B cell (primary cell): ENCODE data around the gene NTM. TPM values are rescaled to one million over a fixed set of nuclear protein-coding genes. Genes with fewer than 3 reads are reported as not detected.

Experiments
- ATAC-seq: fragments of 200-7000 bp; cut with Tn5 transposase; one replicate; pipeline ENCODE4 v1.10.0; 2021; ENCODE audit warnings: low read depth, mild to moderate bottlenecking, moderate number of reproducible peaks, moderate library complexity
- CTCF ChIA-PET: fragments of 350-600 bp; sonication (Branson Sonifier 250); formaldehyde crosslinking; loops from one replicate; lab custom pipeline; 2021; ENCODE audit warnings: antibody characterized with exemption, inconsistent platforms; lab: Charles Lee
- POLR2A ChIA-PET: fragments of 350-600 bp; sonication (Branson Sonifier 250); formaldehyde crosslinking; loops from one replicate; lab custom pipeline; 2021; ENCODE audit warnings: antibody characterized with exemption; lab: Charles Lee
- DNase-seq: peaks from one replicate; pipeline ENCODE4 v3.0.0; 2013
- H2AFZ ChIP-seq: 2 replicates; pipeline ENCODE4 v1.6.1; 2012; ENCODE audit warnings: mild to moderate bottlenecking, low read depth, low read length; ENCODE audit not compliant: insufficient read depth, poor library complexity, severe bottlenecking
- H3K27ac ChIP-seq, 2 donors: 1 replicate in 1 of 2; 2 replicates in 1 of 2; pipeline ENCODE4 v1.5.1; 2012 to 2013; ENCODE audit warnings: low read length in 2 of 2, mild to moderate bottlenecking in 2 of 2, moderate library complexity in 1 of 2
- H3K27me3 ChIP-seq, 4 experiments: fragments of 200-600 bp in 1 of 4; sonication (generic) in 1 of 4; replicated peaks in 1 of 4; 1 replicate in 2 of 4; 2 replicates in 2 of 4; pipeline versions ENCODE4 v1.6.1 to v1.7.0; 2013 to 2016; ENCODE audit warnings: low read length in 3 of 4, mild to moderate bottlenecking in 2 of 4, mixed read lengths in 1 of 4, moderate library complexity in 1 of 4; ENCODE audit not compliant: insufficient read depth in 4 of 4, control insufficient read depth in 3 of 4; ENCODE audit errors: control extremely low read depth in 1 of 4
- H3K36me3 ChIP-seq, 2 experiments: replicated peaks in 1 of 2; 1 replicate in 1 of 2; 2 replicates in 1 of 2; pipeline versions ENCODE4 v1.6.1 to v1.7.1; 2013; ENCODE audit warnings: low read length in 1 of 2; ENCODE audit not compliant: insufficient read depth in 2 of 2, control insufficient read depth in 1 of 2; ENCODE audit errors: control extremely low read depth in 1 of 2, extremely low read depth in 1 of 2
- H3K4me1 ChIP-seq, 2 donors: fragments of 200-600 bp in 1 of 2; sonication (generic) in 1 of 2; 1 replicate in 1 of 2; 2 replicates in 1 of 2; pipeline versions ENCODE4 v1.5.1 to v1.6.1; 2013 to 2017; ENCODE audit warnings: low read length in 2 of 2; ENCODE audit not compliant: control insufficient read depth in 2 of 2, insufficient read depth in 2 of 2
- H3K4me2 ChIP-seq: replicated peaks from 2 replicates; pipeline ENCODE3; 2012; ENCODE audit warnings: mild to moderate bottlenecking, low read depth, low read length; ENCODE audit not compliant: poor library complexity, severe bottlenecking
- H3K4me3 ChIP-seq, 5 experiments: fragments of 200-600 bp in 1 of 5; sonication (generic) in 1 of 5; 1 replicate in 3 of 5; 2 replicates in 2 of 5; pipeline versions ENCODE4 v1.5.1 to v1.7.0; 2011 to 2016; ENCODE audit warnings: low read length in 4 of 5, mild to moderate bottlenecking in 4 of 5, low read depth in 2 of 5, control low read depth in 1 of 5, moderate library complexity in 1 of 5; ENCODE audit not compliant: insufficient read depth in 1 of 5; ENCODE audit errors: control extremely low read depth in 1 of 5, extremely low read depth in 1 of 5
- H3K79me2 ChIP-seq: fragments of 200-600 bp; sonication (generic); one replicate; pipeline ENCODE4 v1.6.0; 2016; ENCODE audit warnings: low read length; ENCODE audit not compliant: control insufficient read depth, insufficient read depth
- H3K9ac ChIP-seq: fragments of 200-600 bp; sonication (generic); 2 replicates; pipeline ENCODE4 v1.6.1; 2017; ENCODE audit warnings: mild to moderate bottlenecking, low read length, moderate library complexity
- H3K9me3 ChIP-seq, 3 donors: one replicate each; pipeline versions ENCODE4 v1.6.1 to v1.7.1; 2013; ENCODE audit warnings: low read length in 2 of 3; ENCODE audit not compliant: control insufficient read depth in 2 of 3, insufficient read depth in 1 of 3; ENCODE audit errors: control extremely low read depth in 1 of 3
- H4K20me1 ChIP-seq: 2 replicates; pipeline ENCODE4 v1.6.0; 2012; ENCODE audit warnings: mild to moderate bottlenecking, low read length; ENCODE audit not compliant: insufficient read depth, control insufficient read depth, poor library complexity, severe bottlenecking
- H3K27ac Mint-ChIP-seq: one replicate; pipeline ENCODE4 v1.8.0; 2021; ENCODE audit warnings: mixed read lengths
- H3K27me3 Mint-ChIP-seq: one replicate; pipeline ENCODE4 v1.8.0; 2021; ENCODE audit warnings: mixed read lengths
- H3K4me1 Mint-ChIP-seq: one replicate; pipeline ENCODE4 v1.8.0; 2021; ENCODE audit warnings: mixed read lengths
- H3K4me3 Mint-ChIP-seq: one replicate; pipeline ENCODE4 v1.8.0; 2021; ENCODE audit warnings: mixed read lengths
- H3K9me3 Mint-ChIP-seq: one replicate; pipeline ENCODE4 v1.8.0; 2022; ENCODE audit warnings: mixed read lengths; ENCODE audit not compliant: insufficient read depth
- CTCF ChIP-seq: fragments of 200-600 bp; IDR thresholded peaks from one replicate; pipeline ENCODE4 v1.8.0; 2022; ENCODE audit warnings: antibody characterized with exemption, mild to moderate bottlenecking
- EZH2 ChIP-seq: IDR thresholded peaks from 2 replicates; pipeline ENCODE4 v1.6.1; 2012; ENCODE audit warnings: borderline replicate concordance, low read depth, mild to moderate bottlenecking, moderate library complexity, low read length; ENCODE audit not compliant: insufficient read depth, poor library complexity, severe bottlenecking
- WGBS: methylation state at CpG from one replicate; pipeline ENCODE4 v1.1.5; 2013; ENCODE audit warnings: missing lambda C conversion rate; ENCODE audit not compliant: insufficient coverage; 5-methylcytosine and 5-hydroxymethylcytosine counted together
- intact Hi-C: fragments of 100-400 bp; cut with micrococcal nuclease; formaldehyde crosslinking; loops from one replicate; pipeline ENCODE4 v1.10.0; 2022
- polyA plus RNA-seq: library from polyadenylated mRNA; depleted of rRNA; stranded (reverse); fragments of >200 nt; gene quantifications from 2 replicates; pipeline ENCODE4 v1.2.3, GENCODE V29; 2012
- total RNA-seq, 2 donors: library from RNA; stranded (reverse); fragments of 120-200 nt in 1 of 2; gene quantifications; 1 replicate in 1 of 2; 2 replicates in 1 of 2; pipeline versions ENCODE4 v1.2.3 to v1.2.4, GENCODE V29; 2013 to 2022

Gene NTM
- total and polyA plus RNA-seq, 2 donors (not counting 1 experiment from before 2014, with no cell fraction given) = not detected

GRCh38 chr11:132245403-132246385, 875.3 kb downstream of the NTM start:
- no peak overlapping the region for H3K27ac Mint-ChIP-seq
- no peaks in the 10 kb centered on the region for H3K27me3 ChIP-seq
- no peak for TF ChIP-seq CTCF
- H3K9me3 Mint-ChIP-seq = no peaks in the 10 kb centered on the region
- ChIA-PET POLR2A (no interaction called here), CTCF (no interaction called here)
- H4K20me1 ChIP-seq = no peaks in the 10 kb centered on the region
- H3K27me3 Mint-ChIP-seq = no peaks in the 10 kb centered on the region
- H3K4me1 ChIP-seq = no peaks in the 10 kb centered on the region
- intact Hi-C loops = no loop called here
- H3K4me3 Mint-ChIP-seq = no peak overlapping the region
- no peaks in the 10 kb centered on the region for H3K4me1 Mint-ChIP-seq
- H3K27ac ChIP-seq = no peak overlapping the region
- peaks cover 0 to 18% (median 0%) of the 10 kb centered on the region in 3 donors for H3K9me3 ChIP-seq
- DNase-seq (no peak), ATAC-seq (no peak)
- H3K36me3 ChIP-seq = no peaks in the 10 kb centered on the region
- no peak overlapping the region for H3K4me2 ChIP-seq
- no peak overlapping the region for H3K9ac ChIP-seq
- no peaks in the 10 kb centered on the region for H3K79me2 ChIP-seq
- H2AFZ ChIP-seq = no peak overlapping the region
- no peak overlapping the region for H3K4me3 ChIP-seq
- WGBS = 89% methylated on average over 25 of the region's 33 CpGs

GRCh38 chr11:132248580-132248979, 878.2 kb downstream of the NTM start:
- intact Hi-C loops = no loop called here
- no peak overlapping the region for H3K27ac Mint-ChIP-seq
- no peak for TF ChIP-seq CTCF
- TF ChIP-seq EZH2 = no peak
- Histone ChIP-seq H3K9me3 (peaks cover 0 to 18% (median 0%) of the 10 kb centered on the region in 3 donors), H3K9ac (no peak overlapping the region), H3K36me3 (no peaks in the 10 kb centered on the region), H3K79me2 (no peaks in the 10 kb centered on the region), H3K4me3 (no peak overlapping the region), H3K4me2 (no peak overlapping the region), H3K4me1 (no peaks in the 10 kb centered on the region), H3K27me3 (no peaks in the 10 kb centered on the region), H4K20me1 (no peaks in the 10 kb centered on the region), H2AFZ (no peak overlapping the region), H3K27ac (no peak overlapping the region)
- no peaks in the 10 kb centered on the region for H3K9me3 Mint-ChIP-seq
- 69% methylated on average over 5 of the region's 6 CpGs for WGBS
- ChIA-PET CTCF (no interaction called here), POLR2A (no interaction called here)
- DNase-seq (no peak), ATAC-seq (no peak)
- H3K27me3 Mint-ChIP-seq = no peaks in the 10 kb centered on the region
- no peak overlapping the region for H3K4me3 Mint-ChIP-seq
- H3K4me1 Mint-ChIP-seq = no peaks in the 10 kb centered on the region
